GM21723 (cell line): ENCODE data around the gene CCDC57.

Experiments used
- ATAC-seq: cut with Tn5 transposase; IDR thresholded peaks from one replicate; pipeline ENCODE4 v1.9.1; 2021; ENCODE audit warnings: mild to moderate bottlenecking, moderate library complexity; ENCODE audit not compliant: unreplicated experiment

The CCDC57 gene

DNA sequence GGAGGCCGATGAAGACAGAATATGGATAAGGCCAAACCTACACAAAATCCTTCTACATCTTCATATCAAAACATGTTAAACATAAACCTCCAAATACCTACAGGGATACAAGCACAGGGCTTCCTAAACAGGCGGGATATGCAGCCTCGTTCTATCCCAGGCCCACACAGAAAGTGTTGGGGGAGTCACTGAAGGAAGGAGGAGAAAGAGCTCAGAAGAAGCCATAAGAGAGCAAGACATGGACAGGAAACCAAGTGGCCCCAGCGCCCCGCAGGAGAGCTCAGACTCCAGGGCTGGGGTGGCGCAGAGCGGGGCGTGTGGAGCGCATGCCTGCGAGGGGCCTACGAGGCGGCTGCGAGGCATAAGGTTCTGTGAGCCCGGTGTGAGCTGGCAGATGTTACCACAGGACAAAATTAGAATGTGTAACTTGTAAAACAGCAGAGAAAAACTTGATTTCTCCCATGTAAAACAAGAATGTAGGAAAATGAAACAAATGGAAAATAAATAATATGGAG, 103.6 kb downstream of the CCDC57 start:
- ATAC-seq = no peak

DNA sequence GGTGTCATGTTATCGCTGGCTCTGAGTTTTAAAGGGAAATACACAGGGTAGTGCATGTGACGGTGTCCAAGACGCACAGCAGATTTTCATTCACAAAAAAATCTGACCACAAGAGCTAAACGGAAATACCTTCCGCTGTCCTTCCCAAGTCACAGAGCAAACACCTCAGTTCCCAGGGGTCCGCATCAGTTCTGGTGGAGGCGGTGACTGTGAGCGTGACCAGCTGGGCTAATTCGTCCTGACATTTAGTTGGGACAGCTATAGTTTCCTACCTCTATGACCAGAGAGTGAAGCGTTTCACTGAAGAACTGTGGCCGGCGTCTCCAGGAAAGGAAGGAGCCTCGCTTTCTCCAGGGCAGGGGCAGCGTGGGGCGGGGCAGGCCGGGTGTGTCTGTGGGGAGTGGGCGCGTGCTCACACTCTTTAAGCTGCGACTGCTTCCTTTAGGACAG, 104.1 kb downstream of the CCDC57 start:
- ATAC-seq = no peak

DNA sequence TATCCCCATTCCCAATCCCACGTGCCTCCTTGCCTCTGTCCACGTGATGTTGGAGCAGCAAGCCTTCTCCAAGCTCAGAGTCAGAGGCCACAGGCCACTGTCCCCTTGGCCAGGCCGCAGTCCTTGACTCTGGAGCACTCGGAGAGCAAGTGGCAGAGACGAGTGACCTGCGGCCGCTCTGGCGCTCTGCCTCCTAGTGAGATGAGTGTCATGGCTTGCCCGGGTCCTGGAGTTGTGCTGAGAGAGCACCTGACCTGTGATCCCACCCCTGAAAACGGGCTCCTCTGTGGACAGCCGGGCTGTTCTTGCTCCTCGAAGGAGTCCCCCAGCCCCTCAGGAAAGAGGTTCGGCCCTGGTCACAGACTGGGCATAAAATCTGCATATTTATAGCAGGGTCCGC, 104.6 kb downstream of the CCDC57 start:
- no peak for ATAC-seq

DNA sequence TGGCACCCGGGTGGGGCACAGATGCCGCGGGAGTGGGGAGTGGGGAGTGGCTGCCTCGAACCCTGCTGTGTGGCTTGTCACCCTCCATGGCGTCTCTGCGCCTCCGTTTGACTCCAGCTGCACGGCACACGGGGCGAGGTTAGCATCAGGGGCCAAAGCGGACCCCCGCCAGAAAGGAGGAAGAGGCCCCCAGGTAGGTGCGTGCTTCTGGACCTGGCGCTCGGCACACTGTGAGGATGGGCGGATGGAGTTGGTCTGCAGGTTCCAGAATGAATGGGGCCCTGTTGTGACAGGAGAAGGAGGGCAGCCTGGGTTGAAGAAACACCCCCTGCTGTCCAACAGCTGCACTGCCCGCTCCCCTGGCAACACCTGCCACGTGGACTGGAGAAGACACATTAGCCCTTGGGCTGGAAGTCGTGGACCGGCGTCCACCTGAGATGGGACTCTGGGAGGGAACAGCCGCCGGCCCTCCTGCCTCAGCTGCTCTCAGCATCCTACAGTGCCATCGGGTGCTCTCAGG, 105.2 kb downstream of the CCDC57 start:
- ATAC-seq = no peak

DNA sequence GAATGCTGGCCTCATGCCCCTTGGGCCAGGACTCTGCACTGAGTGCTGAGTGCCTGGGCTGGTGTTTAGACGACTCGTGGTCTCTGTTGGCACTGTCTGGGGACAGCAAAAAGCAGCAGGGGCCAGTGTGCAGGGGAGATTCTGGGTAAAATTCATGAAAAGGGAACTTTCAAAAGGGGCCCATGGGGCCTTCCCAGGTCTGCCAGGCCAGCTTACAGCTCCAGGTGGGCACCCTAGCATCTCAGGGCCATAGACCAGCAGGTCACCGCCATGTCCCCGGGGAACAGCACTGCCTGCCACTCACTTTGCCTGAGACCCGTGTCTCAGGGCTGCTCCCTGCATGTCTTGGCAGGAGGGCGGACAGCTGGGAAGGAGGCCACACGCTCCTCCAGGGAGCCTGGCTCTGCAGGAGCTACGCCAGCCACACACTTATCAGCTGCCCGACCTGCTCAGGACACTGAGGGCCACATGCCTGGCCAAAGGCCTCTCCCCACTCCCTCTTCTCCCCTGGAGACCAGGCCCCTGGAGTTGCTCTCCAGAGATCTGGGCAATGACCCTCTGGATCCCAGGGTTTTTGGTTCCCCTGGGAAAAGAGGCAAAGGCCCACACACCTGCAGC, 105.8 kb downstream of the CCDC57 start:
- no peak for ATAC-seq

DNA sequence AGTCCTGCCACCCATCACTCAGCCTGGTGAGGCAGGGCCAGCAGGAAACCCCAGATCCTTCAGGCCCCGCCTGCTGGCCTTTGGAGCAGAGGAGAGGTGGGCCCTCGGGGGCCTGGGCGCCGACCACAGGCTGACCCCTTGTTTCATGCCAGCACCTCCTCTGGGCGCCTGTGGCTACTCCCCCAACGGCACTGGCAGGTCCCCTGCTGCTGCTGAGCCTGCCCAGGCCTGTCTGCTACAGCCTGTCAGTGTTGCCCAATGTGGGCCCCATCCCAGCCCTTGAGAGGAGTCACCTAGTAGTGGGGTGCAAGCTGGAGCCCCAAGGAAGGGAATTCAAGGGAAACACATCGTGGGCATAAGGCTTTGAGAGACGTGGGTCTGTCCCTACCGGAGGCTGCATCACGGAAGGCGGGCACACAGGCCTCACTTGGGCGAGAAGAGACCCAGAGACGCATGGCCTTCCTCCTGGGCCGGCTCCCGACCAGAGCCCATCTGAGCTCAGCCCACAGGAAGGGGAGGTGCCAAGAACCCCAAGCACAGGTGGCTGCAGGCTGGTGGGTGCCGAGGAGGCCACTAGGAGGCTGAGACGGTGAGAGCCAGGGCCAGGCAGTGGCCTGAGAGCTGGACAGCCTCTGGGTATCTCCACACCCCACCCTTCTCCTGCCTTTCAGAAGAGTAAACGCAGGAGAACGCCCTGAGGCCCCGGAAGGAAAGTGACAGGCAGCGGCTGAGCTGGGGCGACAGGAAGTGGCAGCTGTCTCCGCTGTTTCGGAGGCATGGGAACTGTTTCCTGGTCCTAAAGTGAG, 106.6 kb downstream of the CCDC57 start:
- ATAC-seq = peak; percentile 74

DNA sequence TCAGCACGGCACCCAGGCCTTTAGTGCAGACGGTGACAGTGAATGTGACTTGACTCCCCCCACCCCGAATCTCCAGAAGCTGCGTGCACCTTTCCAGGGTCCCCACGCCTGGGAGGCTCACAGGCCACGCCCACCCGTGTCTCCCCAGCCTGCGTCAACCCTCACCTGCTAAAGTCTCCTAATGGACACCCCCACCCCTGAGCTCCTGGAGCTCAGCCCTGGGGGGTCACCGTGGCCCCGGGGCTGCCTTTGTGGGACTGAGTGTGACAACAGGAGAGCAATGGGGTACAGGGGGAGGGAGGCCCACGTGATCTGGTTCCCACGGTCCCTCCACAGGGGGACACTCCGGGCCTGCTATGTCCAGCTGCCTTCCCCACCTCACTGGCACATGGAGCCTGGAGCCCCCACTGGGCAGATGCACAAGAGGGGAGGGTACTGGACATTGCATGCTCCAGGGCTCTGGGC, 107.2 kb downstream of the CCDC57 start:
- ATAC-seq = no peak

DNA sequence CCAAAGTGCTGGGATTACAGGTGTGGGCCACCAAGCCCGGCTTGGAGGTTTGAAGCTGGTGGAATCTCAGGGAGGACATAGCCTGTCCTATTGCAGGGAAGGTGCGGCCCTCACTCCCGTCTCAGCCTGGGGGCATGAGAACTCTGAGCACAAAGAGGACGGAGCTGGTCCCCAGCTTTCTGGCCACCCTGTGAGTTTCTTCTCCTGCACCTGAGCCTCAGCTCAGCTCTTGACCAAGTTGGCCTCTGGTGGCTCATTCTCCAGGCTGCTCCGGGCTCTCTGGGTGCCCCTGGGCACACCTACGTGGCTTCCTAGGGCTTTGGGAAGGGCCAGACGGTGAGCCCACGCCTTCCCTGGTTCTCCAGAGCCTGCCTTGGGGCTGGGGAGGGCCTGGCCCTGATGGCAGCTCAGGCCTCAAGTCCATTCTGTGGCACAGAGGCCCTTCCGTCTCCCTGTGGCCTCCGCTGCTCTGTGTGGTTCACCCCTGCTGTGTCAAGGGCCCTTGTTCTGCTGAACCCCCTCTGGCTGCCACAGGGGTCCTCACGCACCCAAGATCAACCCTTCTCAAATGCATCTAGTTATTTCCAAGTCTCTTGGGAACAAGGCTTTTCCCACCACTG, 107.7 kb downstream of the CCDC57 start:
- no peak for ATAC-seq

DNA sequence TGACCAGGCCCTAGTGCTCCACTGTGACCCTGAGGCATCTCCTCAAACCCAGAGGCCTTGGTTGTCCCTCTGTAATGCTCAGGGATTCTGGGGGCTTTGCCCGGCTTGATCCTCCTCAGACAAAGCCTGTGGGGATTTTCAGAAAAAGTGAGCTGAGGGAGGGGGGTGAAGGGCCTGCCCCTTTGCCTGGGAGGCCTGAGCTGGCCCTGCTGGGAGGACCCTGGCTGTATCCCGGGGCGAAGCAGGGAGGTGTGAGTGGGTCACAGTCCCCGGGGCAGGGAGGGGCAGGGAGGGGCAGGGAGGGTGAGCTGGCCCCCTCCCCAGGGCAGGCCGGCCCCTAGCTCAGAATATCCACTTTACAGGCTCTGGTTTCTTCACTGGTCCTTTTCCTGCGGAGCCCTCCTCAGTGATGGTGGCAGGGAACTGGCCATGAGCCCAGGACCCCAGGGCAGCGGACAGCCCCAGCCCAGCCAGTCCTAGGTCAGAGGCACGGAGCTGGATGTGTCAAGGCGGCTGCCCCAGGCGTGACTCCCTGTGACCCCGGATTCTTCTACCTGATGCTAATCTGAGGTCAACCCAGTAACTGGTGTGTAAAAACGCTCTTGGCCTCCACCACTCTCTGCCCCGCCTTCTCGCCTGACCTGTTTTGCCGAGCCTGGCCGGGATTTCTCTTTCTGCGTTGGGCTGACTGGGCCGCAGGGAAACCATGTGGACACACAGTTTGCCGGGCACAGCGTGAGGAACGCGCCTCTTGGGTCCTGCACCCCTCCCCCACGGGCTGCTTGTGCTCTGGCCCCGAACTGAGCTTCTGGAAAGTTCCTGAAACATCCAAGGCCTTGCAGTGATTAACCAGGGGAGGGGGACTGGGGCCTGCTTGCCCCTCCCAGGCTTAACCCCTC, 108.8 kb downstream of the CCDC57 start:
- no peak for ATAC-seq

DNA sequence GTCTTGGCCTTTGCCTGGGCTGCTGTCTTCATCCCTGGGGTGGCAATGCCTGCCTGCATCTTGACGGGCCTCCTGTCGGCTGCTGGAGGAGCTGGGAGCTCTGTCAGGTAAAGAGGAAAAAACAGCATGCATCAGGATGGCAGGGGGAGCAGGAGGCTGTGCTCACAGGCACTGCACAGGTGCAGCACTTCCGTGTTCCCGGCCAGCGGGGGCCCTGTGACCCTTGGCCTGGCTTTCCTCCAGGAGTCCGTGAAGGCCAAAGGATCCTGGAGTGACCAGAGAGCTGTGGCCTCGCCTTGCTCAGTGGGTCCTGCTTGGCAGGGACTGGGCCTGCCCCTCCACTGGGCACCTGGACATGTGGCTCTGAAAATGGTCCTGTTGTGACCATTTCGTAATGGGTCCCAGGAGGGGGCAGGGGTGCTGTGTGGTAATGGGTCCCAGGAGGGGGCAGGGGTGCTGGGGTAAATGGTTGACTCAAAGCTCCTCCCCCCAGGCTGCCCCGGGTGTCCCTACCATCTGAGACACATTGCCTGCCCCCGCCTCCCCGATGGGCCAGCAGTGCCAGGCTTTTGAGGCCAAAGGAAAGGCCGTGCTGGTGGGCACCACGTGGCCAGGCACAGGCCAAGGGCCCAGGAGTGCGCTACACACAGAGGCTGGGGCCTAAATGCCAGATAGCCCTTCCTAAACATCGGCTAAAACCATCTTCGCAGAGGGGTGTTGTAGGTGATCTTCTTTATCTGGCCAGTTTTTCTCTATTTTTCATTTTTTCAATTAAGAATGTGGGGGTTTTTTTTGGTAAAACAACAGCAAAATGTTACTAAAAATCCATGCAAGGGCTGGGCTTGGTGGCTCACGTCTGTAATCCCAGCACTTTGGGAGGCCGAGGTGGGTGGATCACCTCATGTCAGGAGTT, 110.6 kb downstream of the CCDC57 start:
- ATAC-seq = no peak

DNA sequence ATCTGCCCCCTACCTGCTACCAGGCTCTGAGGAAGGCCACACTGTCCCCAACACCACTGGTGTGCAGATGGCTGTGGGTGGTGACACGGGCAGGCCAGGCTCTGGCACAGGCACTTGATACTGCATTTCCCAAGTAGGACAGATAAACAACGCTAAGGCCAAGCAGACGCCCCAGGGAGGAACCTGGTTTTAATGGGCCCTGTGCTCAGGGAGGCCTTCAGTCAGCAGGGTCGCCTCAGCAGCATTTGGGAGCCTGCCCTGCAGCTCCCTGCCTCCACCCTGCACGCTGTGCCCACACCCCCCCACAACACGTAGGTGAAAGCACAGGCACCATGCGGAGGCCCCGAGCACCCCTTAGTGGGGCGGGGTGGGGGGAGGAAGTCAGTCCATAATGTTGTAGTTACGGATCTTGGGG, 111.3 kb downstream of the CCDC57 start:
- ATAC-seq = no peak

DNA sequence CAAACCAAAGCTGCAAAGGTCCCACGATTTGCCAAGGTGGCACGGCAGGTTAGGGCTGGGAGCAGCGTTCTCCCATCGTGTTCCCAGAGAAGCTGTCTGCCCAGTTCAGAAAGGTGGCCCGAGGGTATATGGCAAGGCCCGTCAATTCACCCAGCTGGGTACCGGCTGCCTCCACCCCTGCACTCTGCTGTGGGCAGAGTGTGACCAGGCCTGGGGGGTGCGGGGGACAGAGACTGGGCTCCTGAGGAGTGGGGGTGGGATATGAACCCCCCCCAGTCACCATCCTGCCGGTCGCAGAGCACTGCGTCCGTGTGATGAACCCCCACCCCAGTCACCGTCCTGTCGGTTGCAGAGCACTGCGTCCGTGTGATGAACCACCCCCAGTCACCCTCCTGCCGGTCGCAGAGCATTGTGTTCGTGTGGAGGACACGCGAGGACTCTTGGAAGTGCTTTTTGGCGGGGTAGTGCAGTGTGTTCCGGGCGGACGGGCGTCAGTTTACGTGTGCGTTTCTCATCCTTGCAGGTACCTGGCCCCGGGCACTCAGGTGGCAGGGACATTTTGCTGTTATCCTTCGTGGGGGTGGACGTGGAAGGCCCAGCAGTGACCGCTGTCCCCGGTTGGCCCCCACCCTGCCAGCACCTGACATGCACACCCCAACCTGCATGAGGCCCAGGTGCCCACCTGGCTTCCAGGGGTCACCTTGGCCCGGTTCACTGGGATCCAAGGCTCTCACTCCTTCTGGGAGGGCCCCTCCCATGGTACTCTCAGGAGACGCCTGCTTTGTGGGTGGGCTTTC, 111.9 kb downstream of the CCDC57 start:
- no peak for ATAC-seq

DNA sequence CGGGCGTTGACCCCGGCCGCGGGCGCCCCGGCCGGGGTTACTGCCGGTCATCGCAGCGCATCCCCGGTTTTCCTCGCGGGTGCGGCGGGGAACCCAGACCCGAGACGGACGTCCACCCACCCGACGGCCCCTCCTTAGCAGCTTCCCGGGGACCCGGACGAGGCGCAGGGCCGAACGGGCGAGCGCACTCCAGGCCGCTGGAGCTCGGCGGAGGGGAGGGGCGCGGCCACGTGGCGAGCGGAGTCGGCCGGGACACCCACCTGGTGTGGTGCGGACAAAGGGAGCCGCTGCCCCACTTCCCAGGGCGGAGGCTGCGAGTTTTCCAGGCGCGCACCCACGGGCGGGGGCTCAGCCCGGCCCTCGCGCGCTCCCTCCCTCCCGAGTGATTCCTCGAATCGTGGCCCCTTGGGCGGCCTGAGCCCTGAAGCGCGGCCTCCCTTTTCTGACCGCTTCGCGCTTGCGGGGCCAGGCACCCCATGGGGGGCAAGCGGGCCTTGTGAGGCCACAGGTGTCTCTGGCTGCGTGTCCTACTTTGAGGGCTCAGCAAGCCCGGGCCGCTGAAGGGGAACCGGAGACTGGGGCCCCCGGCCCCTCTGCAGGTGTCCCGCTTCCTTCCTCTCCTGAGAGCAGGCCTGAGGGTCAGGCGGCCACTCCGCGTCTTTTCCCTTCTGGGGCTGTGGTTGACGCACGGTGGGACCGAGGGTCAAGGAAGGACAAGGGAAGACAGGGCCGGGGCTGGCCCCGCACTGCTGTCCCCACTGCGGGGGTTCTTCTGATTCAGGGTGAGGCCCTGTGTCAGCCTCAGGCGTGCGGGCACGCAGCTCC, 113.5 kb downstream of the CCDC57 start:
- peak; percentile 14 for ATAC-seq

DNA sequence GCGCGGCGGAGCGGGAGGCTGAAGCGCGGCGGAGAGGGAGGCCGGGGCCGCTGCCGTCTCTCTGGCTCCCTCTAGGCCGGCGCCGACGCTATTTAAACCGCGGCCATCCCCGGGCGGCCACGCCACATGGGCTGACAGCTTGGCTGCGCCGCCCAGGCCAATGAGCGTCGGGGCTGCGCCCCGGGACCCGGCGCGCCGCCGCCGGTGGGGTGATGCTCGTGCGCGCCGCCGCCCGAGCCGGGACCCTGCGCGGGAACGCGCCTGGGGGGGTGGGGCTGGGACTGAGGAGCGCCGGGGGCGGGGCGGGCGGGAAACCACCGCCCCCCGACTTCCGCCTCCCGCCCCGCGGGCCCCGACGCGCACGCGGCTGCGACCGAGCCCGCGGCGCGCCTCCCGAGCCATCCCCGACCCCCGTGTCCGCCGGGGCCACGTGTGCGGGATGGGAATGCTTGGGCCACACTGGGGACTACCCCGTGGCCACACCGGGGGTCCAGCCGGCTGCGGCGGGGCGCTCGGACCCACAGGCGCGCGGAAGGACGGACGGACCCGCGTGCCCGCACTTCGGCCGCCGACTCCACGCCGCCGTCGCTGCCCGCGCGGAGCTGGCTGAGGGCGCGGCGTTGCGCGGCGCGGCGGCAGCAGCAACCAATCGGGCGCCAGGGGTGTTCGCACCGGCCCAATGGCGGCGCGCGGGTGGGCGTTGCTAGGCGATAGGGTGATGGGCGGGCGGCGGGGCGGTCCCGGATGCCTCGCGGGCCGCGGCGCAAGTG, 114.3 kb downstream of the CCDC57 start, which contains the start of gene FASN:
Gene FASN, minus strand, starts transcription at position 68 of the 770 bp plus-strand sequence. CDS start 1,791 bp downstream, outside the sequence.
- peak; percentile 64 for ATAC-seq

DNA sequence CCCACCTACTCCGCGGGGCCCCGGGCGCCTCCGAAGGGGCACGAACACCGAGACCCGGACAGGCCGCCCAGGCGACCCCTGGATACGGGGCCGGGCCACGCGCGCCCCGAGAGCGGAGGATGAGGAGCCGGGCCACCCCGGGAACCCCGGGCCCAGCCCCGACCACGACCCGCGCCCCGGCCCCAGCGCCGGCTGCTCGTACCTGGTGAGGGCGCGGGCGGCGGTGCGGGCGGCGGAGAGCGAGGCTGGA, 114.8 kb downstream of the CCDC57 start:
- no peak for ATAC-seq

DNA sequence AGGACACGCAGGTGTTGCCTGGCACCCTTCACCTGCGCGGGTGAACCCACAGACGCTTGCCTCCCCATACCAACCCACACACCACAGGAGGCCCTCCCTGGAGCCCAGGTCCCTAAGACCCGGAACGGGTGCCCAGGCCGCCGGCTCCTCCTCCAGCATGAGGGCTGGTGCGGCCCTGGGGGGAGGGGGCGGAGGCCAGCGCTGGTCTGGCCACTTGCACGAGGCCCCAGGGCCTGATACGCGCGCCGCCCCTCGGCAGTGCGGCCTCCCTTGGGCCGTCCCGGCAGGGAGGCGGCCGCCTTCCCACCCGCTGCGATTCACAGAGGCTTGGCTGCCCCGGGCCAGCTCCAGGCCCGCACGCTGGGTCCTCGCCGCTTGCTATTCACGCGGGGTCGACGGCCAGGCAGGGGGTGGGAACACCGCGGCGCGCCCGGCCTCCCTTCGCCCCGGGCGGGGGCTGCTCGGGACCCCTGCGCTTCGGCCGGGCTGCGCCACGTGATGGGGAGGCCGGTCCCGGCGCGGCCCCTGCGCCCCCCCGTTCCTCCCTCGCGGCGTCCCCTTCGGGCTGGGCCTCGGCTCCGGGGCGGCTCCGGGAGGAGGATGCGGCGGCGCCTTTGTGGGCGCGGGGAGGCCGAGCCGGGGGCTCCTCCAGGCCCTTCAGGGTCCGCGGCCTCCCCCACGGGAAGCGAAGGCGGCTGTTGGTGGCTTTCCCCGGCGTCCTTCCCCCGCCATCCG, 115.3 kb downstream of the CCDC57 start:
- ATAC-seq = peak; percentile 2
